Right atrium auricular region (tissue), 2 donors: ENCODE data around the gene PMEPA1. TPM values are rescaled to one million over a fixed set of nuclear protein-coding genes. Genes with fewer than 3 reads are reported as not detected.

Source experiments
- DNase-seq: peaks from one replicate; pipeline ENCODE4 v3.0.0-alpha.2; 2019; ENCODE audit warnings: low spot score
- H3K27ac ChIP-seq, 2 donors: fragments of 200-600 bp; sonication (generic); 1 replicate in 1 of 2; 2 replicates in 1 of 2; pipeline ENCODE4 v1.5.1; 2016 to 2019
- H3K27me3 ChIP-seq, 2 donors: fragments of 200-600 bp; sonication (generic); one replicate each; pipeline versions ENCODE4 v1.5.1 to v1.6.0; 2017 to 2019
- H3K36me3 ChIP-seq: fragments of 200-600 bp; sonication (generic); one replicate; pipeline ENCODE4 v1.5.1; 2016
- H3K4me1 ChIP-seq, 2 donors: fragments of 200-600 bp; sonication (generic); one replicate each; pipeline versions ENCODE4 v1.5.1 to v1.6.0; 2017 to 2019
- H3K4me3 ChIP-seq, 2 donors: fragments of 200-600 bp; sonication (generic); 1 replicate in 1 of 2; 2 replicates in 1 of 2; pipeline ENCODE4 v1.5.1; 2017 to 2019; ENCODE audit warnings: mild to moderate bottlenecking in 1 of 2, moderate library complexity in 1 of 2
- H3K9me3 ChIP-seq, 2 donors: fragments of 200-600 bp; sonication (generic); one replicate each; pipeline ENCODE4 v1.5.1; 2019
- CTCF ChIP-seq, 2 donors: fragments of 200-600 bp; sonication (generic); IDR thresholded peaks; one replicate each; pipeline ENCODE4 v1.5.1; 2019; ENCODE audit warnings: antibody characterized with exemption in 2 of 2
- total RNA-seq, 2 donors: library from RNA; depleted of rRNA; stranded (reverse); fragments of >200 nt; gene quantifications; one replicate each; pipeline ENCODE4 v1.1.0, GENCODE V29; 2016

PMEPA1 gene
- total RNA-seq, 2 donors from 2014 or later = 12.5 to 16.7 TPM

DNA sequence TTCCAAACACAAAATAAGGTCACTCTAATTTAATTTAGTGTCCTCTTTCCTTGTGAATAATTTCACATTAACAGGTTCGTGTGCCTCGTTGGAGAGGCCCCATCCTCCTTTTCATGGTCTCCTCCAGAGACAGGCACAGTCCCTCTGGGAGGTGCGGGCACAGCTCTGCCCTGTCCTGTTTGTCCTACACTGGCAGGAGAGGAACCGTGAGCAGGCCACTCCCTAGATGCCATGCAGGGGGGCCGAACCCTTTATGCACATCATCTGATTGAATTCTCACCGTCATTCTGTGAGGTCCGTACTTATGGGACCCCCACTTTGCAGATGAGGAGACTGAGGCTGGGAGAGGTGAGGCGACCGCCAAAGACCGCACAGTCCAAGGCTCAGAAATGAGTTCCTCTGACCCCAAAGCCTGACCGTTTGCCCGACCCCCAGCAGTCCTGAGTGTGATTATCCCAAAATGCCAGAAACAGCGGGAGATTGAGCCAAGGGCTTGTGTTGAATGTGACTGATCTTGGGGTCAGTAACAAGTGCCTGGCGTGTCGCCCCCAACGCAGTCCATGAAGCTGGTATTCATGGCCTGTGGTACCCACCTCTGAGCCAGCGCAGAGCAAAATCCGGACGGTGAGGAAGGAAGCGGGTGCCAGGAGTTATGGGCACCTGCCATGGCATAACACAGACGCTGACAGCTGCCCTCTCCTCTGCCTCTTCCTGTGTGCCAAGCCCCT lies 43.5 kb downstream of the PMEPA1 start:
- no peak for DNase-seq
- H3K27me3 ChIP-seq = no peaks in the 10 kb centered on the region
- no peaks in the 10 kb centered on the region for H3K36me3 ChIP-seq
- TF ChIP-seq CTCF (IDR thresholded peaks at IDR 0.05) = no peak
- H3K9me3 ChIP-seq = no peaks in the 10 kb centered on the region
- H3K4me3 ChIP-seq = no peak overlapping the region
- H3K27ac ChIP-seq = no peak overlapping the region
- peaks cover 0 to 43% of the 10 kb centered on the region in 2 donors for H3K4me1 ChIP-seq

- Histone ChIP-seq H3K4me3 (no peak overlapping the region), H3K36me3 (no peaks in the 10 kb centered on the region), H3K9me3 (no peaks in the 10 kb centered on the region), H3K4me1 (peaks cover 0 to 39% of the 10 kb centered on the region in 2 donors), H3K27ac (no peak overlapping the region), H3K27me3 (no peaks in the 10 kb centered on the region)
- TF ChIP-seq CTCF (IDR thresholded peaks at IDR 0.05) = no peak
- DNase-seq = no peak
These were observed 44.2 kb downstream of the PMEPA1 start for GRCh38 chr20:57665589-57665971.

- Histone ChIP-seq H3K4me3 (no peak overlapping the region), H3K4me1 (peaks cover 0 to 34% of the 10 kb centered on the region in 2 donors), H3K27ac (no peak overlapping the region), H3K27me3 (no peaks in the 10 kb centered on the region), H3K36me3 (no peaks in the 10 kb centered on the region), H3K9me3 (no peaks in the 10 kb centered on the region)
- TF ChIP-seq CTCF (IDR thresholded peaks at IDR 0.05) = no peak
- no peak for DNase-seq
These were observed 44.8 kb downstream of the PMEPA1 start for GRCh38 chr20:57664924-57665588.

GRCh38 chr20:57664476-57664875 lies 45.3 kb downstream of the PMEPA1 start:
- DNase-seq = no peak
- Histone ChIP-seq H3K27me3 (no peaks in the 10 kb centered on the region), H3K36me3 (peaks cover under 1% of the 10 kb centered on the region), H3K27ac (no peak overlapping the region), H3K4me3 (no peak overlapping the region), H3K4me1 (peaks cover 0 to 30% of the 10 kb centered on the region in 2 donors), H3K9me3 (no peaks in the 10 kb centered on the region)
- no peak for TF ChIP-seq CTCF (IDR thresholded peaks at IDR 0.05)

DNA sequence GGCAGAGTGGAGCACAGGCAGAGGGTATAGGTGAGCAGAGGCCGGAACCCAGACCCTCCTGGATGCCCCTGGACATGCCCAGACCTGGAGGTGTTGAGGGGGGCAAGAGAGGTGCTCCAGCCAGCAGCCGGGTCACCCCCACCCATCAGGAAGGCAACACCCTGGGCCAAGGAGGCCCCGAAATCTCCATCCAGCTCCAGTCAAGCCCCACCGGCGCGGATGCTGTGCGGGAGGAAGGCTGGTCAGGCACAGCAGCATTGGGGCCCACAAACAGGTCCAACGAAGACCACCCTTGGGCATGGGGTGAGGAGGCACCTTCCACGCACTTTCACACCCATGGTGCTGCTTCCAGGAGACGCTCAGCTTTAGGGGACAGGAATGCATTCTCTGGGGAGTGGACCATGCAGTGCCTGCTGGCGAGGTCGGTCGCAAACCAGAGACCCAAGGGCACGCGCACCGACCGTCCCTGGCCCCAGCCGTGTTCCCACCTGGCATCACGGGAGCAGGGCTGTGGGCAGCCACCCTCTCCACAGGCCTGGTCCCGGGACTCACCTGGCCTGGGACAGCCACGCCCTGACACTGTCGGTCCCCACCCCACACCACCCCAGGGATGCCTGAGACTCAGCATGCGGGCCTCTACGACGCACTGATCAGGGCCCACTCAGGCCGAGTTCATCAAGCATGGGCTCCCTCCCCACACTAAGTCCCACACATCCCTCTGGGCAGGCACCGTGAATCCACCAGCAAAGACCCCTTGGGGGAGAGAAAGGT lies 45.9 kb downstream of the PMEPA1 start:
- Histone ChIP-seq H3K27me3 (no peaks in the 10 kb centered on the region), H3K36me3 (peaks cover 6% of the 10 kb centered on the region), H3K4me3 (no peak overlapping the region), H3K4me1 (peaks cover 0 to 27% of the 10 kb centered on the region in 2 donors), H3K27ac (no peak overlapping the region), H3K9me3 (no peaks in the 10 kb centered on the region)
- DNase-seq = no peak
- TF ChIP-seq CTCF (IDR thresholded peaks at IDR 0.05) = no peak
